Mononuclear cell (primary cell): Measurements from ENCODE around the gene AOPEP. TPM values are rescaled to one million over a fixed set of nuclear protein-coding genes. Genes with fewer than 3 reads are reported as not detected.

Experiments
- H3K27me3 ChIP-seq: 2 replicates; pipeline ENCODE4 v1.6.0; 2011; ENCODE audit warnings: low read length, control low read depth; ENCODE audit not compliant: insufficient read depth
- H3K4me1 ChIP-seq: 2 replicates; pipeline ENCODE4 v1.5.1; 2011; ENCODE audit warnings: mild to moderate bottlenecking, low read length, control low read depth; ENCODE audit not compliant: insufficient read depth
- H3K4me3 ChIP-seq: 2 replicates; pipeline ENCODE4 v1.5.1; 2011; ENCODE audit warnings: mild to moderate bottlenecking, low read length, moderate library complexity
- H3K9me3 ChIP-seq: 2 replicates; pipeline ENCODE4 v1.5.1; 2011; ENCODE audit warnings: low read depth, mild to moderate bottlenecking, control low read depth, low read length
- total RNA-seq: library from RNA; depleted of rRNA; stranded (reverse); fragments of >200 nt; gene quantifications from one replicate; pipeline ENCODE4 v1.2.3, GENCODE V29; 2012

AOPEP gene
- total RNA-seq, 1 donor = 6.2 TPM

- no peak overlapping the region for H3K4me3 ChIP-seq
- peaks cover 9% of the 10 kb centered on the region for H3K4me1 ChIP-seq
- no peaks in the 10 kb centered on the region for H3K9me3 ChIP-seq
- H3K27me3 ChIP-seq = peaks cover 54% of the 10 kb centered on the region
Measured at GRCh38 chr9:95001720-95002119, 275.2 kb downstream of the AOPEP start.

DNA sequence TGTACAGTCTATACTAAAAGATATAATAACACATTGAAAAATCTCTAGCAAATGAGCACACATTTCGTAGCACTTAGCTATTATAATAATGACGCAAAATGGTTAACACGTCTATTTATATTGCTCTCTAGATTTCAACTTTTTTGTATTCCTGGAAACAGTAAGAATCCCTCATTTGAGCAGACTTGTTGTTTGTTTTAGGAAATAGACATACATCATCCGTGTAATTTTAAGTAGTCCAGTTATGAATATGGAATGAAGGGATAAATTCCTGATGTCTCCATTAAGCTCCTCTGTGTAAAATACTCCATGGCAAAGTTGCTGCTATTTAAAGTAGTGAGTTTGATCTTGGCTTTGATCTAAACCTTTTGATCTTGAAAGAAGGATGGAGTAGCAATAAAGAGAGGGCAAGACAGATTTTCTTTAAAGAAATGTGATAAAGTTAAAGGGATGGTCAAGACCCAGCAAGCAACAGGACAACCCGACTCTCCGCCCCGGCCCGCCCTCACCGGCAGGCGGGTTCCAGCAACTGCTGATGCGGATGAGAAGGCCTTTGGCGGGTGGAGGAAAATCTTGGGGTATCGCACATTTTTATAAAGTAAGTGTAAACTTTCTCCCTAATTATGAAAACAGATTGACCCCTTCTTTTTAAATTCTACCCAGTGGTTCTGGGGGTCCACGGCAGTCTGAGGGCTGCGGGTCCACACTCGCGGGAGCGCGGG is 277.4 kb downstream of the AOPEP start:
- Histone ChIP-seq H3K4me3 (peak overlapping the region; percentile 18), H3K9me3 (no peaks in the 10 kb centered on the region), H3K4me1 (peaks cover 9% of the 10 kb centered on the region), H3K27me3 (peaks cover 54% of the 10 kb centered on the region)

DNA sequence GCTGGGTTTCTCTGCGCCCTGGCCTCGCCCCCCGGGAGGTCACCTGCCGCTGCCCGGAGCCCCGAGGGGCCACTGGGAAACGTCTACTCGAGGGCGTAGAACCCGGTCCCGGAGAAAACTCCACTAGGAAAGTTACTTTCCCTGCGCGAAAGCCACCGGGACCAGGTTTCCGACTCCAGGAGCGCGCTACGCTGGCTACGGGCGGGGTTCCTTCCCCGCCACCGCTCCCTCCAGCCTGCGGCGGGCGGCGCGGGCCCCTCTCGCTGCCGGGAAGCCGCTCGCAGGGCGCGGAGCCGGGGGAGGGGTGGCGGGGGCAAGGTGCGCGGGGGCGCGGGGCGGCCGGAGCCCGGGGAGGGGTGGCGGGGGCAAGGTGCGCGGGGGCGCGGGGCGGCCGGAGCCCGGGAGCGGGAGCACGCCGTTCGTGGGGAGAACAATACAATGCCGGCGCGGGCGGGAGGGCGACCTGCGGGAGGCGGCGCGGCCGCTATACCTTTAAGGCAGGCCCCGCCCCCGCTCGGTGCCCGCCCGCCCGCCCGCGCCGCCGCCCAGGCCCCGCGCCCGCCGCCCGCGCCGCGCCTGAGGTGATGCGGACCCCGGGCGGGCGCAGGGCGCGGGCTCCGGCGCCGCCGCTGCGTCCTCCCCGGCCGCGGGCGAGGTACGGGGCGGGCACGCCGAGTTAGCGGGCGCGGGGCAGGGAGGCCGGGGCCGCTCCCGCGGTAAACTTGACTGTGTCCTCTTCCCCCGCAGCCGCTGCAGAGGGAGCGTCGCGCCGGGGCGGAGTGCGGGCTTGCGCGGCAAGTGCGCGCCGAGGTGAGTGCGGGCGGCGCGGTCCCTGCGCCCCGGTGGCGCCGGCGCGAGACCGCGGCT is 278.1 kb downstream of the AOPEP start:
- no peaks in the 10 kb centered on the region for H3K9me3 ChIP-seq
- H3K4me1 ChIP-seq = peaks cover 9% of the 10 kb centered on the region
- H3K4me3 ChIP-seq = peak overlapping the region; percentile 25
- peaks cover 49% of the 10 kb centered on the region for H3K27me3 ChIP-seq

DNA sequence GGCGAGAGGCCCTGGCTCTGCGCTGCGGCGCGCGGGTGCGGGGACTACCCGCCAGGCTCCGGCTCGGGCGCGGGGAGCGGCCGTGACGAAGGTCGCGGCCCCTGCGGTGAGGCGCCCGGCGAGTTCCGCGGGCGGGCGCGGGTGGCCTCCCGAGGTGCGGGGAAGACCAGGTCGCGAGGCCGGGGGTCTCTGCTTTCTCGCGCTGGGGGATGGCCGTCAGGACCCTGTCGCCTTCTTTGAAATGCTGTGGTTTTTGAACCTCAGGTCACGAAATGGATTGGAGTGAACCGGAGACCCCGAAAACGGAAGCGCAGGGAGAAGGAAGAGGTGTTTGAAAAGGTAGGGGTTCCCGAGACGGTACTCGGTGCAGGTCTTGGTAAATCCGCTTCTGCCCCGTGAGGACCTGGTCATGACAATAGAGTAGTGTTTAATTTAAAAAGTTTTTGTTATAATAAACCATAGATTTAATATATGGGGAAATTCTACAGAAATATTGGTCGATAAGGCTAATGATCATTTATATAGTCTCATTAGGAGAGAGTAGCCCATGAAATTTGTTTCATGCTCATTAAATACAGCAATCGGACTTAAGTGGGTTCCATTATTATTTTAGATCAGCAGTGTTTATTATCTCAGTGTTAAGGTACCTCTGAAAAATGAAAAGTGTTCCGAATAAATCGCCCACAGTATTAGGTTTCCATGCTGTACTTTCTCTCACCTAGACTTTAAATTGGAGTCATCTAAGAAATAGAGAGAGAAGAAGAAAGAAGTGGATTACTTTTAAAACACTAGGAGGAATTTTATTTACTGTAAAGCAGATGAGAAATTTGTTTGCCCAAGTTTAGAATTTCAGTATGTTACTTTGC is 279.0 kb downstream of the AOPEP start:
- peak overlapping the region; percentile 25 for H3K4me3 ChIP-seq
- peaks cover 9% of the 10 kb centered on the region for H3K4me1 ChIP-seq
- H3K9me3 ChIP-seq = no peaks in the 10 kb centered on the region
- H3K27me3 ChIP-seq = peaks cover 49% of the 10 kb centered on the region

GRCh38 chr9:95007226-95007869 is 280.8 kb downstream of the AOPEP start:
- H3K9me3 ChIP-seq = no peaks in the 10 kb centered on the region
- H3K4me3 ChIP-seq = no peak overlapping the region
- peaks cover 9% of the 10 kb centered on the region for H3K4me1 ChIP-seq
- H3K27me3 ChIP-seq = peaks cover 34% of the 10 kb centered on the region

GRCh38 chr9:95008151-95008771 is 281.8 kb downstream of the AOPEP start:
- no peaks in the 10 kb centered on the region for H3K9me3 ChIP-seq
- H3K27me3 ChIP-seq = peaks cover 25% of the 10 kb centered on the region

DNA sequence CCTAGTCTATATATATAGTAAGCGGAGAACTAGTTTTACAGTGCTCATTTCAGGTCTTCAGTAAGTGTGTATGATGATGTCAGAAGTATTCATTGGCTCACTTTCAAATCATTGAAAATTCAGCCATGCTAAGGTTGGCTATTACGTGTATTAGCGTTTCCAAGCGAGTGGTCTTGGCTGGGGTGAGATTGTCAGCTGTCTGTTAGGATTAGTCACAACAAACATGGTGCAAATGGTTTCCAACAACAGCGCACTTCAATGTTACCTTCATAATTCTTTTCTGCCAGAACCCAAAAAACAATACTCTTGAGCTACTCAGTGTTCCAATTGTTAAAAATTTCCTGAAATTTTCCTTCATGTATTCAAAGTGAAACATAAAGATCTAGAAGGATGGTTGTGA is 283.0 kb downstream of the AOPEP start:
- Histone ChIP-seq H3K4me1 (peaks cover 4% of the 10 kb centered on the region), H3K4me3 (no peak overlapping the region), H3K9me3 (no peaks in the 10 kb centered on the region), H3K27me3 (peaks cover 13% of the 10 kb centered on the region)

More at GRCh38 chr9:95008151-95008771, 281.8 kb downstream of the AOPEP start:
- no peak overlapping the region for H3K4me3 ChIP-seq
- H3K4me1 ChIP-seq = peaks cover 9% of the 10 kb centered on the region

- H3K9me3 ChIP-seq = no peaks in the 10 kb centered on the region
- H3K4me3 ChIP-seq = no peak overlapping the region
- H3K27me3 ChIP-seq = peaks cover 11% of the 10 kb centered on the region
- H3K4me1 ChIP-seq = peaks cover under 1% of the 10 kb centered on the region
Measured at GRCh38 chr9:95010431-95010838, 283.9 kb downstream of the AOPEP start.

DNA sequence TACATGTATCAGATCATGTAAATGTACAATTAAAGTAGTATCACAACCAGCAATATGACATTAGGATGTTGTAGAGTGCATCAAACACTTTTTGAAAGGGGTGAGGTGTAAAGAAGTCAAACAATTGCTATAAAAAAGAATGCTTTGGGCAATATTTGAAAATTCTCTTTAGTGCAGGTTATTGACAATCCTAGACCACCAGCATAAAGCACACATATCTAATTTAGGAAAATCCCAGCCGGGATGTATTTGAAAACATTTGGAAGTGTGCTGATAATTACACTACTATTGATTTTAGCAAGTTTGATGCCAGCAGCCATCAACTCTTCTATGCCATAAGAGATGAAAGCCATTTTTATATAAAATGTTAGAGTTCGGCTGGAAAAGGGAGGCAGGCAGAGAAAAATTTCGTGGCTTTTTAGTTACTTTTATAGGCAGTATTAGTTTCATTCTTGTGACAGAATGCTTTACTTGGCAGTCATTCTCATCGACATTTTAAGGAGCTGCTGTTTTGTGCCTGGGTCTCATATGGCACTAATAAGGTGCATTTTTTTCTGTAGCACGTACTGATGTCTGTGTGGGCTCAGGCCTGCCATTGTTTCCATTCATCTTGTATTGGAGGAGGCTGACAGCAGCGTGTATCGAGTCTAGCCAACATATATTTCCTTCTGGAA is 285.7 kb downstream of the AOPEP start:
- Histone ChIP-seq H3K9me3 (no peaks in the 10 kb centered on the region), H3K4me1 (no peaks in the 10 kb centered on the region), H3K27me3 (no peaks in the 10 kb centered on the region), H3K4me3 (no peak overlapping the region)

DNA sequence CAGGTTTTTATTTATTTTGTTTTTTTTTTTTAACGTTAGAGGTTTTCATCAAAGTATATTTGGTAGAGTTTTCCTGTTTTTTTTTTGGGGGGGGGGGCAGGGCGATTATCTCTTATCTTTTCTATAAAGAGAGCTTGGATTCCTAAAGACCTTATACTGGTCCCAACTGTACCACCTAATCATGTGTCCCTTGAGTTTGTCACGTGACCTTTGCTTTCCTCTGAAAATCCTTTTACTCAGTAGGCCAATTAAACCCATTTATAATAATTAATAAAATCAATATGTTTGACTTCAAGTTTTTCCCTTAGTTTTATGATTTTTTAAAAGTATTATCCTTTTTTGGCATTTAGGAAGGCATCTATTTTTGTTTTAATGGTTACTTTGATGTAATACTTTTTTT is 286.4 kb downstream of the AOPEP start:
- Histone ChIP-seq H3K4me1 (no peaks in the 10 kb centered on the region), H3K9me3 (no peaks in the 10 kb centered on the region), H3K27me3 (no peaks in the 10 kb centered on the region), H3K4me3 (no peak overlapping the region)

GRCh38 chr9:95014917-95015316 is 288.4 kb downstream of the AOPEP start:
- H3K4me1 ChIP-seq = no peaks in the 10 kb centered on the region
- H3K27me3 ChIP-seq = no peaks in the 10 kb centered on the region
- H3K9me3 ChIP-seq = no peaks in the 10 kb centered on the region
- H3K4me3 ChIP-seq = no peak overlapping the region

DNA sequence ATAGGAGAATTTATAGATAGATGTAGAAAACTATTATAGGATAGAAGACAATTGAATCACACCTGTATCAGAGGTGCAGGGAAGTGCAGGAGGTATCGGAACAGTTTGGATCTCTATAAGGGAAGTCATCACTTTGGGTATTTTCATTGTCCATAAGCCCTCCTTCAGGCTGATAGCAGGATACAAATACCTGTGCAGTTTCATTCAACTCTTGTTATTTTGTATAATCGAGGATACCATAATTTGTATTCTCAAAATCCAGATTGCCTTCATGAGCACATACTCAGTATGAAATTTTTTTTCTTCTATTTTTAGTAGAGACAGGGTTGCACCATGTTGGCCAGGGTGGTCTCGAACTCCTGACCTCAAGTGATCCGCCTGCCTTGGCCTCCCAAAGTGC is 289.1 kb downstream of the AOPEP start:
- Histone ChIP-seq H3K27me3 (no peaks in the 10 kb centered on the region), H3K4me1 (no peaks in the 10 kb centered on the region), H3K9me3 (no peaks in the 10 kb centered on the region), H3K4me3 (no peak overlapping the region)

- H3K4me1 ChIP-seq = no peaks in the 10 kb centered on the region
- no peak overlapping the region for H3K4me3 ChIP-seq
- H3K9me3 ChIP-seq = no peaks in the 10 kb centered on the region
- no peaks in the 10 kb centered on the region for H3K27me3 ChIP-seq
Measured at GRCh38 chr9:95017062-95017461, 290.6 kb downstream of the AOPEP start.

- Histone ChIP-seq H3K4me1 (no peaks in the 10 kb centered on the region), H3K4me3 (no peak overlapping the region), H3K27me3 (no peaks in the 10 kb centered on the region), H3K9me3 (no peaks in the 10 kb centered on the region)
Measured at GRCh38 chr9:95017661-95018060, 291.2 kb downstream of the AOPEP start.
